ENCODE data around the gene DNAI2. TPM values are rescaled to one million over a fixed set of nuclear protein-coding genes. Genes with fewer than 3 reads are reported as not detected.
"Not testable (repeated sequence)": the region's sequence is repeated elsewhere in the genome, so short reads cannot be mapped to it uniquely, and the experiment has no call there.

Gene DNAI2
- total RNA-seq, 1 donor from 2014 or later: not detected

DNA sequence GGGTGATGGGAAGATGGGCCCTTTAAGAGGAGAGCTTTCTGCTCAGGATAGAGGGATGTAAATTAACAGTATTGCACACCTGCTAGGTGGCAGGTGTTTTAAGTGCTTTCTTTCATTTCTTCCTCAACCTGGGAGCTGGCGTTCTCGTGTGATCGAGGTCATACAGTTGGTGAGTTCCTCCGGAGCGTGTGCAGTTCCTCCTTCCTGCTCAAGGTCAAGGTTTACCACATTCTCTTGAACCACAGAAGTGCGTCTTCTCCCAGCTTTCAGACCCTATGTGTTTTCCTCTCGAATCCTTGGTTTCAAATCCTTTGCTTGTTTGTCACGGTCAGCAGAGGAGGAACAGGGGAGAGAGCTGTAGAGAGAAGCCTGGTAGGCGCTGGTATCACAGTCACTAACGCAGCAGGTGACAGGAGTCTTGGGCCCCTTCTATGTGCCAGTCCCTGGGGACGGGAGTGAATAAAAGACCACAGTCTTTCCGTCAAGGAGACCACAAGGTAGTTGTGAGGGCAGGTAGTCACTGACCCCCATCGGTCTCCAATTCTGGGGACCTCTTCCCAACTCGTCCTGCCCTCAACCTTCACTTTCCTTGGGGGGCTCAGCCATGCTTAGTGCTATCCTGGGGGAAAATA is 791 bp downstream of the DNAI2 start:
- no peak for DNase-seq (ENCODE audit: low read depth)
- H3K4me3 ChIP-seq (ENCODE audit: low read depth, low read length): no peak overlapping the region
- TF ChIP-seq, protein P1, sequence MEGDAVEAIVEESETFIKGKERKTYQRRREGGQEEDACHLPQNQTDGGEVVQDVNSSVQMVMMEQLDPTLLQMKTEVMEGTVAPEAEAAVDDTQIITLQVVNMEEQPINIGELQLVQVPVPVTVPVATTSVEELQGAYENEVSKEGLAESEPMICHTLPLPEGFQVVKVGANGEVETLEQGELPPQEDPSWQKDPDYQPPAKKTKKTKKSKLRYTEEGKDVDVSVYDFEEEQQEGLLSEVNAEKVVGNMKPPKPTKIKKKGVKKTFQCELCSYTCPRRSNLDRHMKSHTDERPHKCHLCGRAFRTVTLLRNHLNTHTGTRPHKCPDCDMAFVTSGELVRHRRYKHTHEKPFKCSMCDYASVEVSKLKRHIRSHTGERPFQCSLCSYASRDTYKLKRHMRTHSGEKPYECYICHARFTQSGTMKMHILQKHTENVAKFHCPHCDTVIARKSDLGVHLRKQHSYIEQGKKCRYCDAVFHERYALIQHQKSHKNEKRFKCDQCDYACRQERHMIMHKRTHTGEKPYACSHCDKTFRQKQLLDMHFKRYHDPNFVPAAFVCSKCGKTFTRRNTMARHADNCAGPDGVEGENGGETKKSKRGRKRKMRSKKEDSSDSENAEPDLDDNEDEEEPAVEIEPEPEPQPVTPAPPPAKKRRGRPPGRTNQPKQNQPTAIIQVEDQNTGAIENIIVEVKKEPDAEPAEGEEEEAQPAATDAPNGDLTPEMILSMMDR (conservative IDR thresholded peaks at IDR 0.05; ENCODE audit: low read depth, low read length): no peak

DNA sequence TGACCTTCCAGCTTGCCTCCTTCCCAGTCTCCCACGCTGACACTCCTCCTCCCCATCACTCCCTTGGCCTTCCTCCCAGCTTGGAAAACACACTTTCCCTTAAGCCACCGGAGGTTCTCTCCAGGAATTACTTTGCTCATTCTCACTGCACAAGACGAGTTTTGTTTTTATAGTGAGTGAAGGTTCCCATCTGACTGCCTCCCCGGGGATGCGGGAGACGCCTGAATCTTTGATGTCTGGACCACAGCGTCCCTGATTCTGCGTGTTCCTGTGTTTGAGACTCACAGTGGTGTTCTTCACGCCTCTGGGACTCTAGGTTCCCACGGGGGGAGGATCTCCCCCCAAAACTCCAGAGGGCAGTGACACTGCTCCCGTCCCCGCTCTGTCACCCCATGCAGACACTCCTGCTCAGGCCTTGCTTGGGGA is 2.0 kb downstream of the DNAI2 start:
- TF ChIP-seq, protein P1 (conservative IDR thresholded peaks at IDR 0.05; ENCODE audit: low read depth, low read length): no peak
- no peak overlapping the region for H3K4me3 ChIP-seq (ENCODE audit: low read depth, low read length)
- no peak for DNase-seq (ENCODE audit: low read depth)

DNA sequence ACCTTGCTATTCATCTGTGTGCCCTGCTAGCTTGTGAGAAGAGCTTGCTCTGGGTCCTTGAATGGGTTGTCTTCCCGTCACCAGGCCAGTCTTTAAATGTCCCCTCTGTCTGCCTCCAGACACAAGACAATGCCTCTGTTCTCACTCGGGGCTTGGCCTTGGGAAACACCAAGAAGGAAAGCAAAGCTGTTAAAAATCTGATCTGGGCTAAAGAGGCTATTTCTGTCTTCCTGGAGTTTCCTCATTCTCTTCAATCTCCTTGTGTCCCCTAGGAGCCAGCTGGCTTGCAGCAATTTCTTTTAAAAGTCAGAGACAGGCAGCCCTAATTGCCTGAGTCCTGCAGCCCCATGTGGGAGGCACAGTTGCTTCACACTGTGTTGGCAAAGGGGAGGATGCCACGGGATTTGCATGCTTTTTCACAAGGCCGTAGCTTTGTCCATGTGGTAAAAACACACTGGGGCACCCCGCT is 2.5 kb downstream of the DNAI2 start:
- no peak overlapping the region for H3K4me3 ChIP-seq (ENCODE audit: low read depth, low read length)
- TF ChIP-seq, protein P1 (conservative IDR thresholded peaks at IDR 0.05; ENCODE audit: low read depth, low read length): no peak
- DNase-seq (ENCODE audit: low read depth): no peak

DNA sequence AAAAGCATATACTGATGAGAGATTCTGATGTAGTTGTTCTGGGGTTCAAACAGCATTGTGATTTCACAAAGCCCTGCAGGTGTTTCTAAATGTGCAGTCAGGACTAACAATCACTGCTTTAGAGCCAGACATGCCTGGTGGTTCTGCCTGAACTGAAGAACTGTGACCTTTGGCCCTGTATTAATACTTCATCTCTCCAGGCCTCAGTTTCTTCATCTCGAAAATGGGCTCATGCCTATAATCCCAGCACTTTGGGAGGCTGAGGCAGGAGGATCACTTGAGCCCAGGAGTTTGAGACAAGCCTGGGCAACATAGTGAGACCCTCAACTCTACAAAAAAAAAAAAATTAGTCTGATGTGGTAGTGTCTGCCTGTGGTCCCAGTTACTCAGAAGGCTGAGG is 3.9 kb downstream of the DNAI2 start:
- TF ChIP-seq, protein P1 (conservative IDR thresholded peaks at IDR 0.05; ENCODE audit: low read depth, low read length): no peak
- no peak overlapping the region for H3K4me3 ChIP-seq (ENCODE audit: low read depth, low read length)
- DNase-seq (ENCODE audit: low read depth): no peak

DNA sequence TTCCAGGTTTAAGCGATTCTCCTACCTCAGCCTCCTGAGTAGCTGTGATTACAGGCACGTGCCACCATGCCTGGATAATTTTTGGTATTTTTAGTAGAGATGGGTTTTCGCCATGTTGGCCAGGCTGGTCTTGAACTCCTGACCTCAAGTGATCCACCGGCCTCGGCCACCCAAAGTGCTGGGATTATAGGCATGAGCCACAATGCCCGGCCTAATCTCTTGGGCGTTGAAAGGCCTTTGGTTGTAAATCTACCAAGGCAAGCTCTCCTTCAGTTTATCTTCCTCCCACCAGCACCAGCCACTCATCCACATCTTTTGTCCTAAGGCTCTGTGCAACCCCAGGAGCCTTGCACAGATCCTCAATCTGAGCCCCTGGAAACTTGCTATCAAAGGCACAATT is 5.6 kb downstream of the DNAI2 start:
- not testable (repeated sequence) for H3K4me3 ChIP-seq (ENCODE audit: low read depth, low read length); DNase-seq (ENCODE audit: low read depth)

DNA sequence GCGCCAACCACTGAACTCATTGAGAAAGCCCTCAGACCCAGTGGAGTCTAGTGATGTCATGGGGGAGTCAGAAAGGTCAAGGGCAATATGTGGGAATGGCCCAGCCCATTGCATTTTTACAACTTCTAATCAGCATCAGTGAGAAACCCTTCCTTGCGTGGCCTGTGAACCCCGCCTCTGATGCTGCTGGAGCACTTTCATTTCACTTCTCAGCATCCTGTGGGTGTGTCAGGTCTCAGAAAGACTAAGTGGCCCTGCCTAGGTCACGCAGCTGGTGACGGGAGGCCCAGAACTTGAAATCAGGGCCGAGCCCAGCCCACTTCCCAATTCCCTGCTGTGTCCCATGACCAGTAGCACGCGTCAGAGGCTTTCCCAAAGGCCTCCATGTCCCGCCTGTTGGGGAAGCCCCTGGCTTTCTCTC is 6.1 kb downstream of the DNAI2 start:
- no peak for DNase-seq (ENCODE audit: low read depth)
- TF ChIP-seq, protein P1 (conservative IDR thresholded peaks at IDR 0.05; ENCODE audit: low read depth, low read length): no peak
- no peak overlapping the region for H3K4me3 ChIP-seq (ENCODE audit: low read depth, low read length)

DNA sequence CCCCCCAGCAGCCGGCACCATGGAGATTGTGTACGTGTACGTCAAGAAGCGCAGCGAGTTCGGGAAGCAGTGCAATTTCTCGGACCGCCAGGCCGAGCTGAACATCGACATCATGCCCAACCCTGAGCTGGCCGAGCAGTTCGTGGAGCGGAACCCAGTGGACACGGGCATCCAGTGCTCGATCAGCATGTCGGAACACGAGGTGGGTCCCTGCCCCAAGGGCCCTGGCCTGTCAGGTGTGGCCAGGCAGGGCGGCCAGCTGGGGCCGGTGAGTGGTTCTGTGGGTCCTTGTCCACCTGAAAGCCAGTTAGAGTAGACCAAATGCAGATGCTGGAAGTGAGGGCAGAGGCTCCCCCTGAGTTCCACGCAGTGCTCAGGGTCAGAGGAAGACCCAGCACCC is 7.8 kb downstream of the DNAI2 start:
- H3K4me3 ChIP-seq (ENCODE audit: low read depth, low read length): no peak overlapping the region
- TF ChIP-seq, protein P1 (conservative IDR thresholded peaks at IDR 0.05; ENCODE audit: low read depth, low read length): no peak
- no peak for DNase-seq (ENCODE audit: low read depth)

DNA sequence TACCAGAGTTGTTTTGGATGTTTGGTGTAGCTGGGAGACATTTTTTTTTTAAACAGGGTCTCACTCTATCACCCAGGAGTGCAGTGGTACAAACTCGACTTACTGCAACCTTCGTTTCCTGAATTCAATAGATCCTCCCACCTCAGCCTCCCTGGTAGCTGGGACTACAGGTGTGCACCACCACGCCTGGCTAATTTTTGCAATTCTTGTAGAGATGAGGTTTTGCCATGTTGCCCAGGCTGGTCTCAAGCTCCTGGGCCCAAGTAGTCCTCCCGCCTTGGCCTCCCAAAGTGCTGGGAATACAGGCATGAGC is 8.2 kb downstream of the DNAI2 start:
- not testable (repeated sequence) for H3K4me3 ChIP-seq (ENCODE audit: low read depth, low read length)

More for the DNA sequence above, 8.2 kb downstream of the DNAI2 start:
- DNase-seq (ENCODE audit: low read depth): not testable (repeated sequence)
